Left lung (tissue), 10 donors: ENCODE measurements around the gene TMED10. TPM values are rescaled to one million over a fixed set of nuclear protein-coding genes. Genes with fewer than 3 reads are reported as not detected.

ENCODE experiments used
- ATAC-seq: fragments of 200-7000 bp; cut with Tn5 transposase; one replicate; pipeline ENCODE4 v1.9.1; 2020; ENCODE audit warnings: moderate library complexity
- DNase-seq, 4 donors: peaks; one replicate each; pipeline ENCODE4 v3.0.0-alpha.2; 2013 to 2020
- H3K27ac ChIP-seq, 2 donors: fragments of 200-600 bp; sonication (generic) in 1 of 2; one replicate each; pipeline versions ENCODE4 v1.5.0 to v1.8.0; 2020 to 2021
- H3K27me3 ChIP-seq, 2 donors: fragments of 200-600 bp; sonication (generic) in 1 of 2; one replicate each; pipeline versions ENCODE4 v1.5.0 to v1.8.0; 2020 to 2021
- H3K36me3 ChIP-seq, 2 donors: fragments of 200-600 bp; sonication (generic) in 1 of 2; one replicate each; pipeline versions ENCODE4 v1.5.0 to v1.8.0; 2020 to 2021
- H3K4me1 ChIP-seq, 2 donors: fragments of 200-600 bp; one replicate each; pipeline ENCODE4 v1.8.0; 2021
- H3K4me3 ChIP-seq, 2 donors: fragments of 200-600 bp; sonication (generic) in 1 of 2; one replicate each; pipeline versions ENCODE4 v1.5.0 to v1.8.0; 2020 to 2021; ENCODE audit warnings: mild to moderate bottlenecking in 1 of 2
- H3K9me3 ChIP-seq, 2 donors: fragments of 200-600 bp; sonication (generic) in 1 of 2; one replicate each; pipeline versions ENCODE4 v1.5.0 to v1.8.0; 2020 to 2021
- intact Hi-C, 2 donors: fragments of 100-400 bp; cut with DNase I; formaldehyde crosslinking; loops; one replicate each; pipeline versions ENCODE4 v1.11.2 to v1.14.2; 2022
- polyA plus RNA-seq, 6 donors: library from polyadenylated mRNA; unstranded; fragments of 120-200 nt; gene quantifications; one replicate each; pipeline ENCODE4 v1.2.1, GENCODE V29; 2013; ENCODE audit not compliant: insufficient read length in 6 of 6
- total RNA-seq, 2 donors: library from RNA; stranded (reverse); fragmentation: NEBNext Ultra II Directional; extraction: Animal tissue kit (Norgen Biotek cat#: 25700); gene quantifications; one replicate each; pipeline ENCODE4 v1.2.1, GENCODE V29; 2021
- TF ChIP-seq, protein P1 (sequence below), 2 donors: fragments of 200-600 bp; sonication (generic) in 1 of 2; IDR thresholded peaks; one replicate each; pipeline versions ENCODE4 v1.5.0 to v1.8.0; 2021; ENCODE audit warnings: antibody characterized with exemption in 2 of 2
- donor health status: DM: no; HTN: yes; CAD: no.
- donor health status: DM: no; HTN: no; CAD: no.

TMED10 gene
- total and polyA plus RNA-seq, 8 donors, result 171 to 391 (median 197) TPM

DNA sequence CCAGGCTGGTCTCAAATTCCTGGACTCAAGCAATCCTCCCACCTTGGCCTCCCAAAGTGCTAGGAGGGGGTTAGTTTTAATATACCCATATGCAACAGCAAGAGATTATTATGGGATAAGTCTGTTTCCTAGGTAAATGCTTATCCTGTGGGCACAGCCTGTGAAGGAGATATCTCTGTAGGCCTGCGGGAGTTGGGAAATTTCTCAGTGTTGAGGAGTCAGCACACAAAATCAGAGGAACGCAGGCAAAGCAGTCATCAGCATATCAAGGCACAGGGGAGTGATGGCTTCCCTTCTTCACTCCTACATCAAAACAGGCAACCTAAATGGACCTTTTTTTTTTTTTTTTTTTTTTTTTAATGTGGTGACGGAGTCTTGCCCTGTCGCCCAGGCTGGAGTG, 20.9 kb upstream of the TMED10 start:
- H3K27ac ChIP-seq, result no peak overlapping the region
- H3K4me3 ChIP-seq, result no peak overlapping the region
- H3K9me3 ChIP-seq, result no peaks in the 10 kb centered on the region
- peaks cover 17 to 18% of the 10 kb centered on the region in 2 donors for H3K4me1 ChIP-seq
- no peaks in the 10 kb centered on the region for H3K27me3 ChIP-seq
- ATAC-seq (no peak), DNase-seq (no peak)
- intact Hi-C loops, result no loop called here
- TF ChIP-seq, protein P1, sequence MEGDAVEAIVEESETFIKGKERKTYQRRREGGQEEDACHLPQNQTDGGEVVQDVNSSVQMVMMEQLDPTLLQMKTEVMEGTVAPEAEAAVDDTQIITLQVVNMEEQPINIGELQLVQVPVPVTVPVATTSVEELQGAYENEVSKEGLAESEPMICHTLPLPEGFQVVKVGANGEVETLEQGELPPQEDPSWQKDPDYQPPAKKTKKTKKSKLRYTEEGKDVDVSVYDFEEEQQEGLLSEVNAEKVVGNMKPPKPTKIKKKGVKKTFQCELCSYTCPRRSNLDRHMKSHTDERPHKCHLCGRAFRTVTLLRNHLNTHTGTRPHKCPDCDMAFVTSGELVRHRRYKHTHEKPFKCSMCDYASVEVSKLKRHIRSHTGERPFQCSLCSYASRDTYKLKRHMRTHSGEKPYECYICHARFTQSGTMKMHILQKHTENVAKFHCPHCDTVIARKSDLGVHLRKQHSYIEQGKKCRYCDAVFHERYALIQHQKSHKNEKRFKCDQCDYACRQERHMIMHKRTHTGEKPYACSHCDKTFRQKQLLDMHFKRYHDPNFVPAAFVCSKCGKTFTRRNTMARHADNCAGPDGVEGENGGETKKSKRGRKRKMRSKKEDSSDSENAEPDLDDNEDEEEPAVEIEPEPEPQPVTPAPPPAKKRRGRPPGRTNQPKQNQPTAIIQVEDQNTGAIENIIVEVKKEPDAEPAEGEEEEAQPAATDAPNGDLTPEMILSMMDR (IDR thresholded peaks at IDR 0.05), result no peak
- no peaks in the 10 kb centered on the region for H3K36me3 ChIP-seq

DNA sequence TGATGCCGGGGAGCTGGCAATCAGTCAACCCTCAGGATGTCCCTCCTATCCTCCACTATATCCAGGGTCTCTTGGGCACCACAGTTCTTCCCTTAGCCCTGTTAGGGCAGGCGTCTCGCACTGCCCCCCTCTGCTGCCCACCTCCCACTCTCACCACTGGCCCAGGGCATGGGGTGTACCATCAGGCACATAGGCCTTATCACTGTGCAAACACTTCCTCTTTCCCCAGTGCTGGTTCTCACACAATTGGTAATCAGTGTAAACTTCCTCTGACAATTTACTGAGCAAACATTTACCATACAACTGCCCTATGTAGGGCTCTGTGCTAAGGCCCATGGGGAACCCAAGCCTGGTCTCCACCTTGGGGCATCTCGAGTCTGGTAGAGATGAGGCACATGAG, 20.1 kb upstream of the TMED10 start:
- H3K4me3 ChIP-seq, result no peak overlapping the region
- peaks cover 17 to 18% of the 10 kb centered on the region in 2 donors for H3K4me1 ChIP-seq
- H3K36me3 ChIP-seq, result no peaks in the 10 kb centered on the region
- intact Hi-C loops, result no loop called here
- H3K27me3 ChIP-seq, result no peaks in the 10 kb centered on the region
- ATAC-seq (peak; percentile 64), DNase-seq (peak in 2 of 4 donors; percentile 47 to 51)
- TF ChIP-seq, protein P1 (IDR thresholded peaks at IDR 0.05), result no peak
- H3K9me3 ChIP-seq, result no peaks in the 10 kb centered on the region
- H3K27ac ChIP-seq, result peak overlapping the region in 1 of 2 donors; percentile 20

DNA sequence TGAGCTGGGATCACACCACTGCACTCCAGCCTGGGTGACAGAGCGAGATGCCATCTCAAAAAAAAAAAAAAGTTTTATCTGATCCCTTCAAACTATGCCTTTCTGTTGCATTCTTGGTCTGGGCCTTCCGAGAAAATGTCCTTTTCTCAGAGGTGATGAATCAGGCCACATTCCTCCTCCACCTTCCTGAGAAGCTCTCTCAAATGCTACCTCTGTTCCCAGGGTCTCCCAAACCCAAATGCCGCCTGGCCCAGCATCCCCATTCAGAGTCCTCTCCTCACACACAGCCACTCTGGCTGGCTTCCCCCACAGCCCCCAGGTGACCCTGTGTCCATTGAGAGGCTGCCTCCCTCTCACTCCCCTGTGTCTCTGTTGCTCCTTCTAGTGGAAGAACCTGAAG, 19.7 kb upstream of the TMED10 start:
- ATAC-seq (no peak), DNase-seq (peak in 1 of 4 donors; percentile 31)
- no peaks in the 10 kb centered on the region for H3K27me3 ChIP-seq
- no peaks in the 10 kb centered on the region for H3K36me3 ChIP-seq
- TF ChIP-seq, protein P1 (IDR thresholded peaks at IDR 0.05), result no peak
- H3K4me1 ChIP-seq, result peaks cover 17 to 18% of the 10 kb centered on the region in 2 donors
- H3K27ac ChIP-seq, result peak overlapping the region in 1 of 2 donors; percentile 20
- intact Hi-C loops, result no loop called here
- no peaks in the 10 kb centered on the region for H3K9me3 ChIP-seq
- no peak overlapping the region for H3K4me3 ChIP-seq

DNA sequence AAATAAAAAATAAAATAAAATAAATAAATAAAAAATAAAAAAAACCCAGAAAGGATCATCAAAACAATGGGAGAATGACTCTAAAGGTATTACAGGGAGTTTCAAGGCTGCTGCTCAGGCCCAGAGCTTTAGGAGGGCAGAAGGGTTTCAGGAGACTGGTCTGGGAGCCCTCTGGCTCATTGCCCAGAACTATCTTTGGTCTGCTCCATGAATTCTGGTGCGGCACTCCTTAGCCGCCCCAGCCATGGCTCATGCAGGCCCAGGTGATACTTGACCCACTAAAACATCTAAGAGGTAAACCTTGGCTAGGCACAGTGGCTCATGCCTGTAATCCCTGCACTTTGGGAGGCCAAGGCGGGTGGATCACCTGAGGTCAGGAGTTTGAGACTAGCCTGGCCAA, 14.7 kb upstream of the TMED10 start:
- DNase-seq, result peak in 1 of 4 donors; percentile 21
- H3K27ac ChIP-seq, result no peak overlapping the region
- intact Hi-C loops, result no loop called here
- H3K9me3 ChIP-seq, result no peaks in the 10 kb centered on the region
- H3K4me3 ChIP-seq, result no peak overlapping the region
- peaks cover 1 to 30% of the 10 kb centered on the region in 2 donors for H3K4me1 ChIP-seq
- no peaks in the 10 kb centered on the region for H3K27me3 ChIP-seq
- TF ChIP-seq, protein P1 (IDR thresholded peaks at IDR 0.05), result no peak
- H3K36me3 ChIP-seq, result no peaks in the 10 kb centered on the region
- ATAC-seq, result peak; percentile 52

DNA sequence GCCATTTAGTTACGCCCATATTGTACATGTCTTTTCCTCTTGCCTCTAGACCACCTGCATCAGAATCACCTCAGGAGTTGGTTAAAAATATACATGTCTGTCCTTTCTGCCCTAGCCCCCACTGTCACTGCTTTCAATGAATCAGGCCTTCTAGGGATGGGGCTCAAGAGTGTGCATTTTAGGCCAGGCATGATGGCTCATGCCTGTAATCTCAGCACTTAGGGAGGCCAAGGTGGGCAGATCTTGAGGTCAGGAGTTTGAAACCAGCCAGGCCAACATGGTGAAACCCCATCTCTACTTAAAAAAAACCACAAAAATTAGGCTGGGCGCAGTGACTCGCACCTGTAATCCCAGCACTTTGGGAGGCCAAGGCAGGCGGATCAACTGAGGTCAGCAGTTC, 13.6 kb upstream of the TMED10 start:
- no peak for ATAC-seq
- intact Hi-C loops, result no loop called here
- no peaks in the 10 kb centered on the region for H3K36me3 ChIP-seq
- TF ChIP-seq, protein P1 (IDR thresholded peaks at IDR 0.05), result no peak
- no peak overlapping the region for H3K27ac ChIP-seq
- DNase-seq, result peak in 1 of 4 donors; percentile 13
- H3K4me3 ChIP-seq, result no peak overlapping the region
- no peaks in the 10 kb centered on the region for H3K9me3 ChIP-seq
- peaks cover 0 to 26% of the 10 kb centered on the region in 2 donors for H3K4me1 ChIP-seq
- no peaks in the 10 kb centered on the region for H3K27me3 ChIP-seq
